HepG2 (cell line): Measurements from ENCODE around the gene DDI2. TPM values are rescaled to one million over a fixed set of nuclear protein-coding genes. Genes with fewer than 3 reads are reported as not detected.

ENCODE experiments used
- AHDC1 ChIP-seq: sonication (generic); formaldehyde crosslinking; IDR thresholded peaks from 2 replicates; pipeline ENCODE4 v1.5.1; 2020; ENCODE audit warnings: mild to moderate bottlenecking, missing genetic modification reagents, borderline replicate concordance
- CSRNP1 ChIP-seq: sonication (generic); formaldehyde crosslinking; IDR thresholded peaks from 2 replicates; pipeline ENCODE4 v1.8.1; 2023; ENCODE audit warnings: mild to moderate bottlenecking, missing genetic modification reagents
- HOXA3 ChIP-seq: sonication (generic); formaldehyde crosslinking; IDR thresholded peaks from 2 replicates; pipeline ENCODE4 v1.5.0; 2020; ENCODE audit warnings: missing genetic modification reagents
- MAX ChIP-seq: IDR thresholded peaks from 2 replicates; pipeline ENCODE4 v1.6.1; 2012; ENCODE audit warnings: inconsistent platforms
- MXD1 ChIP-seq: sonication (generic); formaldehyde crosslinking; IDR thresholded peaks from 2 replicates; pipeline ENCODE4 v1.4.0; 2020; ENCODE audit warnings: mild to moderate bottlenecking, missing genetic modification reagents
- NR3C1 ChIP-seq: sonication (generic); formaldehyde crosslinking; IDR thresholded peaks from 2 replicates; pipeline ENCODE4 v1.4.0; 2020; ENCODE audit warnings: missing genetic modification reagents
- PTBP1 ChIP-seq: fragments of 200-400 bp; formaldehyde crosslinking; IDR thresholded peaks from 2 replicates; pipeline ENCODE4 v1.6.1; 2018; ENCODE audit warnings: low read length, low read depth; ENCODE audit not compliant: poor library complexity, severe bottlenecking
- RBM22 ChIP-seq: fragments of 200-400 bp; formaldehyde crosslinking; optimal IDR thresholded peaks from 2 replicates; pipeline ENCODE3; 2017; ENCODE audit warnings: mild to moderate bottlenecking, low read length, moderate library complexity
- RFX5 ChIP-seq: IDR thresholded peaks from 2 replicates; pipeline ENCODE4 v1.6.1; 2011; ENCODE audit warnings: low read depth, low read length, improper control_type of control experiment
- ZFP41 ChIP-seq: sonication (generic); formaldehyde crosslinking; IDR thresholded peaks from 2 replicates; pipeline ENCODE4 v1.4.0; 2020; ENCODE audit warnings: mild to moderate bottlenecking, missing genetic modification reagents, borderline replicate concordance
- ZNF160 ChIP-seq: sonication (generic); formaldehyde crosslinking; IDR thresholded peaks from 2 replicates; pipeline ENCODE4 v1.8.0; 2022; ENCODE audit warnings: mild to moderate bottlenecking, inconsistent platforms, missing genetic modification reagents
- ZNF660 ChIP-seq: sonication (generic); formaldehyde crosslinking; IDR thresholded peaks from 2 replicates; pipeline ENCODE4 v1.5.1; 2020; ENCODE audit warnings: mild to moderate bottlenecking, low read depth, missing genetic modification reagents, borderline replicate concordance
- ZNF710 ChIP-seq: sonication (generic); formaldehyde crosslinking; IDR thresholded peaks from 2 replicates; pipeline ENCODE4 v1.5.0; 2020; ENCODE audit warnings: mild to moderate bottlenecking, missing genetic modification reagents, borderline replicate concordance
- ZNF800 ChIP-seq: sonication (generic); formaldehyde crosslinking; IDR thresholded peaks from 2 replicates; pipeline ENCODE4 v1.4.0; 2020; ENCODE audit warnings: missing genetic modification reagents
- polyA plus RNA-seq, 8 experiments: library from polyadenylated mRNA; depleted of rRNA in 3 of 8; stranded (reverse) in 7 of 8; unstranded in 1 of 8; fragments of >200 nt; fragmentation: Illumina TruSeq in 4 of 8; extraction: Trizol in 4 of 8; gene quantifications; 2 replicates each; pipeline versions ENCODE4 v1.2.1 to v1.2.3, GENCODE V29; 2011 to 2016; ENCODE audit warnings: low read depth in 4 of 8, missing spikeins in 1 of 8, mixed read lengths in 1 of 8; ENCODE audit not compliant: insufficient read depth in 1 of 8
- total RNA-seq, 5 experiments: library from RNA; depleted of rRNA; stranded (reverse); fragments of >200 nt; fragmentation: Illumina TruSeq; extraction: Trizol; gene quantifications; 2 replicates each; pipeline ENCODE4 v1.2.3, GENCODE V29; 2016; ENCODE audit warnings: low read depth in 1 of 5

Gene DDI2
- total and polyA plus RNA-seq, 2 of the 13 experiments (the other 11 are each of a cell fraction or from before 2014, with no cell fraction given) = 8.5 to 25.7 TPM

GRCh38 chr1:15603050-15603965 lies 13.9 kb upstream of the DDI2 start (continued):
- TF ChIP-seq ZNF800 (CRISPR knock-in tag) = peak; percentile 86
- peak; percentile 7; the same call in 1 of the 2 replicates for TF ChIP-seq AHDC1 (CRISPR knock-in tag)
- TF ChIP-seq HOXA3 (CRISPR knock-in tag) = peak; percentile 89
- TF ChIP-seq RFX5 = peak; percentile 87
- TF ChIP-seq ZFP41 (CRISPR knock-in tag) = 0 out of 2 replicates have a peak, but pooled peaks have one; percentile 92
- peak; percentile 99 for TF ChIP-seq MAX
- TF ChIP-seq RBM22 = peak; percentile 60
- TF ChIP-seq NR3C1 = no peak
- TF ChIP-seq PTBP1 = peak; percentile 56
- TF ChIP-seq ZNF710 (CRISPR knock-in tag) = peak; percentile 39; the same call in 1 of the 2 replicates
- peak; percentile 92 for TF ChIP-seq CSRNP1 (CRISPR knock-in tag)
- peak; percentile 63; the same call in 1 of the 2 replicates for TF ChIP-seq MXD1 (CRISPR knock-in tag)
- no peak for TF ChIP-seq ZNF660 (CRISPR knock-in tag)
- TF ChIP-seq ZNF160 (CRISPR knock-in tag) = peak; percentile 73; the same call in 1 of the 2 replicates
